Ovary (tissue), 3 donors: ENCODE measurements around the gene BMP2K.

Experiments used
- CTCF ChIP-seq, 3 donors: fragments of 450-650 bp in 2 of 3; fragments of 200-600 bp in 1 of 3; IDR thresholded peaks; one replicate each; pipeline versions ENCODE4 v1.5.1 to v1.8.0; 2016 to 2022; ENCODE audit warnings: antibody characterized with exemption in 3 of 3, mild to moderate bottlenecking in 1 of 3
- EP300 ChIP-seq: sonication (generic); formaldehyde crosslinking; IDR thresholded peaks from one replicate; pipeline ENCODE4 v1.6.1; 2017; ENCODE audit warnings: antibody characterized with exemption
- POLR2A ChIP-seq: fragments of 450-650 bp; IDR thresholded peaks from one replicate; pipeline ENCODE4 v1.6.1; 2017; ENCODE audit warnings: antibody characterized with exemption, mild to moderate bottlenecking, moderate library complexity
- donor health status: DM: no; HTN: no; CAD: no.

- TF ChIP-seq CTCF (IDR thresholded peaks at IDR 0.05): no peak
- TF ChIP-seq POLR2A: no peak
- TF ChIP-seq EP300: no peak
Measured at GRCh38 chr4:78899302-78899701, 123.2 kb downstream of the BMP2K start.
